Measurements from ENCODE around the gene AKAIN1.

AKAIN1 gene

GRCh38 chr18:5150894-5151293 is 46.2 kb downstream of the AKAIN1 start:
- H3K4me3 ChIP-seq (ENCODE audit: low read depth, low read length), result no peak overlapping the region
- no peaks in the 10 kb centered on the region for H3K27me3 ChIP-seq (replicated peaks)
- no peak overlapping the region for H3K27ac ChIP-seq
- DNase-seq, result no peak
- in situ Hi-C loops (cut with HindIII; ENCODE audit: low pct_ligation_motif_present, low sequenced_read_pairs), result no loop called here
- H3K36me3 ChIP-seq (replicated peaks), result no peaks in the 10 kb centered on the region
- TF ChIP-seq, protein P1, sequence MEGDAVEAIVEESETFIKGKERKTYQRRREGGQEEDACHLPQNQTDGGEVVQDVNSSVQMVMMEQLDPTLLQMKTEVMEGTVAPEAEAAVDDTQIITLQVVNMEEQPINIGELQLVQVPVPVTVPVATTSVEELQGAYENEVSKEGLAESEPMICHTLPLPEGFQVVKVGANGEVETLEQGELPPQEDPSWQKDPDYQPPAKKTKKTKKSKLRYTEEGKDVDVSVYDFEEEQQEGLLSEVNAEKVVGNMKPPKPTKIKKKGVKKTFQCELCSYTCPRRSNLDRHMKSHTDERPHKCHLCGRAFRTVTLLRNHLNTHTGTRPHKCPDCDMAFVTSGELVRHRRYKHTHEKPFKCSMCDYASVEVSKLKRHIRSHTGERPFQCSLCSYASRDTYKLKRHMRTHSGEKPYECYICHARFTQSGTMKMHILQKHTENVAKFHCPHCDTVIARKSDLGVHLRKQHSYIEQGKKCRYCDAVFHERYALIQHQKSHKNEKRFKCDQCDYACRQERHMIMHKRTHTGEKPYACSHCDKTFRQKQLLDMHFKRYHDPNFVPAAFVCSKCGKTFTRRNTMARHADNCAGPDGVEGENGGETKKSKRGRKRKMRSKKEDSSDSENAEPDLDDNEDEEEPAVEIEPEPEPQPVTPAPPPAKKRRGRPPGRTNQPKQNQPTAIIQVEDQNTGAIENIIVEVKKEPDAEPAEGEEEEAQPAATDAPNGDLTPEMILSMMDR (IDR thresholded peaks at IDR 0.05; ENCODE audit: low read depth, low read length, missing control alignments), result no peak

DNA sequence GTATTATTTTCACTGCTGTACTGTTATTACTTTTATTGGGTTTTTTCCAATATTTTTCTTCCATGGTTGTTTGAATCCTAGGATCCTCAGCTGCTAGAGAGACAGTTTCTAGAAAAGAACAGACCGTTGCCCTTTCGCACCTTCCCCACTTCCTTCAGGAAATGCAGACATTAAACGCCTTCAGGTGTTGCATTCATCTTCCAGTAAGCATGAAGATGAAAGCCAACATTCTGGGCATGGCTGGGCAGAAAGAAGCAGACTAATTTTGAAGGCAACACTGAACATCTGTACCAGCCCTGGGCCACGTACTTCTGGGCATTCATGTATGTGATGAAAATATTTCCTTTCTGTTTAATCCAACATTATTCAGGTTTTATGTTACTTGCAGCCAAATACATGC is 51.0 kb downstream of the AKAIN1 start:
- TF ChIP-seq, protein P1 (IDR thresholded peaks at IDR 0.05; ENCODE audit: low read depth, low read length, missing control alignments), result no peak
- H3K36me3 ChIP-seq (replicated peaks), result no peaks in the 10 kb centered on the region
- no peak overlapping the region for H3K27ac ChIP-seq
- in situ Hi-C loops (cut with HindIII; ENCODE audit: low pct_ligation_motif_present, low sequenced_read_pairs), result no loop called here
- H3K27me3 ChIP-seq (replicated peaks), result no peaks in the 10 kb centered on the region
- DNase-seq, result no peak
- no peak overlapping the region for H3K4me3 ChIP-seq (ENCODE audit: low read depth, low read length)

- H3K27me3 ChIP-seq (replicated peaks), result no peaks in the 10 kb centered on the region
- H3K4me3 ChIP-seq (ENCODE audit: low read depth, low read length), result no peak overlapping the region
- DNase-seq, result no peak
- H3K36me3 ChIP-seq (replicated peaks), result no peaks in the 10 kb centered on the region
- in situ Hi-C loops (cut with HindIII; ENCODE audit: low pct_ligation_motif_present, low sequenced_read_pairs), result no loop called here
- no peak overlapping the region for H3K27ac ChIP-seq
- TF ChIP-seq, protein P1 (IDR thresholded peaks at IDR 0.05; ENCODE audit: low read depth, low read length, missing control alignments), result no peak
Observed at GRCh38 chr18:5145168-5145825, 51.8 kb downstream of the AKAIN1 start.

- no peak for DNase-seq
- H3K4me3 ChIP-seq (ENCODE audit: low read depth, low read length), result no peak overlapping the region
- no peak overlapping the region for H3K27ac ChIP-seq
- TF ChIP-seq, protein P1 (IDR thresholded peaks at IDR 0.05; ENCODE audit: low read depth, low read length, missing control alignments), result no peak
- in situ Hi-C loops (cut with HindIII; ENCODE audit: low pct_ligation_motif_present, low sequenced_read_pairs), result no loop called here
- H3K27me3 ChIP-seq (replicated peaks), result no peaks in the 10 kb centered on the region
- H3K36me3 ChIP-seq (replicated peaks), result no peaks in the 10 kb centered on the region
Observed at GRCh38 chr18:5144629-5145028, 52.4 kb downstream of the AKAIN1 start.

DNA sequence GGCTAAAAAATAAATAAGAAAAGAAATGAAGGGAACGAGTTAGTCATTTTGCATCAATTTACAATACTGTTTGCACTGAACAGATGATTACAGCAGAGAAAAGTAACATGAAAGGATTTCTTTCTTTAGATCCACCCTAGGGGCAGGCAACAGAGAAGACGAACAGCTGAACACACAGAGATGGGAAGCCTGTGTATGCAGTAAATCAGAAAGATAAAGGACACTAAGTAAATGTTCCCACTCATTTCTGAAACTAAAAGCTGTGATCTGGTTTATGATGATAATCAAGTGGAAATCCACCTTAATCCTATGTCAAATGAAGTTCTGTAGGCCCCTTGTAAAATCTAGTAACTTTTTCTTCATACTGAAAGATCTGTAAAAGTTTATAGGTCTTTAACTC is 54.2 kb downstream of the AKAIN1 start:
- no peaks in the 10 kb centered on the region for H3K27me3 ChIP-seq (replicated peaks)
- no peak overlapping the region for H3K27ac ChIP-seq
- no peak for DNase-seq
- no peaks in the 10 kb centered on the region for H3K36me3 ChIP-seq (replicated peaks)
- no peak overlapping the region for H3K4me3 ChIP-seq (ENCODE audit: low read depth, low read length)
- TF ChIP-seq, protein P1 (IDR thresholded peaks at IDR 0.05; ENCODE audit: low read depth, low read length, missing control alignments), result no peak
- in situ Hi-C loops (cut with HindIII; ENCODE audit: low pct_ligation_motif_present, low sequenced_read_pairs), result no loop called here

DNA sequence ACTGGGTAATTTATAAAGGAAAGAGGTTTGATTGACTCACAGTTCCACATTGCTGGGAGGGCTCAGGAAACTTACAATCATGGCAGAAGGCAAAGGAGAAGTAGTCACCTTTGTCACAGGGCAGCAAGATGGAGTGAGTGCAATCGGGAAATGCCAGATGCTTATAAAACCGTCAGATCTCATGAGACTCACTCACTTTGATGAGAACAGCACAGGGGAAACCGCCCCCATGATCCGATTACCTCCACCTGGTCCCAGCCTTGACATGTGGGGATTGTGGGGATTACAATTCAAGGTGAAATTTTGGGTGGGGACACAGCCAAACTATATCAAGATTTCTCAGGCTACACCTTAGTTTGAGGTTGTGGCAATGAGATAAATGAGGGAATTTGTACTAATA is 54.9 kb downstream of the AKAIN1 start:
- Histone ChIP-seq H3K27me3 (replicated peaks) (no peaks in the 10 kb centered on the region), H3K27ac (no peak overlapping the region), H3K4me3 (ENCODE audit: low read depth, low read length) (no peak overlapping the region), H3K36me3 (replicated peaks) (no peaks in the 10 kb centered on the region)
- in situ Hi-C loops (cut with HindIII; ENCODE audit: low pct_ligation_motif_present, low sequenced_read_pairs), result no loop called here
- TF ChIP-seq, protein P1 (IDR thresholded peaks at IDR 0.05; ENCODE audit: low read depth, low read length, missing control alignments), result no peak
- no peak for DNase-seq

All from brain microvascular endothelial cell (primary cell).